GM23338 (cell line): ENCODE data around the gene SUPV3L1.

Experiments used
- CREB1 ChIP-seq: fragments of 250-450 bp; sonication (Bioruptor Pico); IDR thresholded peaks from 2 replicates; pipeline ENCODE4 v1.5.0; 2020; ENCODE audit warnings: low read depth, mild to moderate bottlenecking, moderate library complexity
- EZH2 ChIP-seq: fragments of 200-600 bp; sonication (generic); IDR thresholded peaks from one replicate; pipeline ENCODE4 v1.8.0; 2017; ENCODE audit warnings: antibody characterized with exemption, mild to moderate bottlenecking, low read depth; ENCODE audit not compliant: unreplicated experiment
- EZH2phosphoT487 ChIP-seq: fragments of 200-600 bp; sonication (generic); IDR thresholded peaks from one replicate; pipeline ENCODE4 v1.8.1; 2018; ENCODE audit warnings: antibody characterized with exemption; ENCODE audit not compliant: unreplicated experiment
- JUNB ChIP-seq: IDR thresholded peaks from one replicate; pipeline ENCODE4 v1.6.1; 2016; ENCODE audit warnings: antibody characterized with exemption; ENCODE audit not compliant: unreplicated experiment
- POLR2AphosphoS5 ChIP-seq: IDR thresholded peaks from 2 replicates; pipeline ENCODE4 v1.6.1; 2016; ENCODE audit warnings: antibody characterized with exemption, low read depth
- STAT1 ChIP-seq: IDR thresholded peaks from one replicate; pipeline ENCODE4 v1.6.1; 2016; ENCODE audit warnings: antibody characterized with exemption; ENCODE audit not compliant: unreplicated experiment
- ZNF331 ChIP-seq: fragments of 250-450 bp; sonication (Bioruptor Pico); IDR thresholded peaks from 2 replicates; pipeline ENCODE4 v1.5.0; 2020; ENCODE audit warnings: low read depth, mild to moderate bottlenecking, moderate library complexity
- TF ChIP-seq, protein P1 (sequence below), 2 experiments: fragments of 200-600 bp in 1 of 2; sonication (generic) in 1 of 2; conservative IDR thresholded peaks; 2 replicates each; pipeline versions ENCODE4 v1.5.1 to v1.6.1; 2016 to 2017; ENCODE audit warnings: antibody characterized with exemption in 2 of 2, low read depth in 2 of 2, mild to moderate bottlenecking in 2 of 2, moderate library complexity in 1 of 2

DNA sequence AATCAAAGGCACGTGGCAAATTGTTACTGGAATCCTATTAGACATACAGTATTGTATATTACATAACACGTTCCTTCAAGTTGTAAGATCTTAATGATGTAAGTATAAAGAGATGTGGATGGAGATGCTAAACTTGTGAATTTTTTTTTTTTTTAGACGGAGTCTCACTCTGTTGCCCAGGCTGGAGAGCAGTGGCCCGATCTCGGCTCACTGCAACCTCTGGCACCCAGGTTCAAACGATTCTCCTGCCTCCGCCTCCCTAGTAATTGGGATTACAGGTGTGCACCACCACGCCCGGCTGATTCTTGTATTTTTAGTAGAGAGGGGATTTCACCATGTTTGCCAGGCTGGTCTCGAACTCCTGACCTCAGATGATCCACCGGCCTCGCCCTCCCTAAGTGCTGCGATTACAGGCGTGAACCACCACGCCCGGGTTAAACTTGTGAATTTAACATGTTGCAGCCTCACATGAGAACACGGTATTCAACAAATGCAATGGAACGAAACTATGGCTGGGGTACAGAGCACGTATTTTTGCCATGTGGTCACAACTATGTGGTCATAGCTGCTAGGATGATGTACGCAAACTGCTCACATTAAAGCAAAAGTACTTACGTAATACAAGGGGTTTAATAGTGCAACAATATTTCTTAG lies 818 bp upstream of the SUPV3L1 start:
- TF ChIP-seq, protein P1, sequence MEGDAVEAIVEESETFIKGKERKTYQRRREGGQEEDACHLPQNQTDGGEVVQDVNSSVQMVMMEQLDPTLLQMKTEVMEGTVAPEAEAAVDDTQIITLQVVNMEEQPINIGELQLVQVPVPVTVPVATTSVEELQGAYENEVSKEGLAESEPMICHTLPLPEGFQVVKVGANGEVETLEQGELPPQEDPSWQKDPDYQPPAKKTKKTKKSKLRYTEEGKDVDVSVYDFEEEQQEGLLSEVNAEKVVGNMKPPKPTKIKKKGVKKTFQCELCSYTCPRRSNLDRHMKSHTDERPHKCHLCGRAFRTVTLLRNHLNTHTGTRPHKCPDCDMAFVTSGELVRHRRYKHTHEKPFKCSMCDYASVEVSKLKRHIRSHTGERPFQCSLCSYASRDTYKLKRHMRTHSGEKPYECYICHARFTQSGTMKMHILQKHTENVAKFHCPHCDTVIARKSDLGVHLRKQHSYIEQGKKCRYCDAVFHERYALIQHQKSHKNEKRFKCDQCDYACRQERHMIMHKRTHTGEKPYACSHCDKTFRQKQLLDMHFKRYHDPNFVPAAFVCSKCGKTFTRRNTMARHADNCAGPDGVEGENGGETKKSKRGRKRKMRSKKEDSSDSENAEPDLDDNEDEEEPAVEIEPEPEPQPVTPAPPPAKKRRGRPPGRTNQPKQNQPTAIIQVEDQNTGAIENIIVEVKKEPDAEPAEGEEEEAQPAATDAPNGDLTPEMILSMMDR (conservative IDR thresholded peaks at IDR 0.05; ENCODE audit: low read depth in 2 of 2): no peak
- TF ChIP-seq EZH2phosphoT487 (no peak), POLR2AphosphoS5 (no peak), EZH2 (no peak), ZNF331 (no peak), STAT1 (no peak), CREB1 (peak; percentile 1; the same call in 1 of the 2 replicates), JUNB (no peak)
